ENCODE measurements around the gene HOXC10. TPM values are rescaled to one million over a fixed set of nuclear protein-coding genes. Genes with fewer than 3 reads are reported as not detected.

The HOXC10 gene
- total and polyA plus RNA-seq, 2 experiments from 2014 or later, result 0.23 to 1.7 TPM

DNA sequence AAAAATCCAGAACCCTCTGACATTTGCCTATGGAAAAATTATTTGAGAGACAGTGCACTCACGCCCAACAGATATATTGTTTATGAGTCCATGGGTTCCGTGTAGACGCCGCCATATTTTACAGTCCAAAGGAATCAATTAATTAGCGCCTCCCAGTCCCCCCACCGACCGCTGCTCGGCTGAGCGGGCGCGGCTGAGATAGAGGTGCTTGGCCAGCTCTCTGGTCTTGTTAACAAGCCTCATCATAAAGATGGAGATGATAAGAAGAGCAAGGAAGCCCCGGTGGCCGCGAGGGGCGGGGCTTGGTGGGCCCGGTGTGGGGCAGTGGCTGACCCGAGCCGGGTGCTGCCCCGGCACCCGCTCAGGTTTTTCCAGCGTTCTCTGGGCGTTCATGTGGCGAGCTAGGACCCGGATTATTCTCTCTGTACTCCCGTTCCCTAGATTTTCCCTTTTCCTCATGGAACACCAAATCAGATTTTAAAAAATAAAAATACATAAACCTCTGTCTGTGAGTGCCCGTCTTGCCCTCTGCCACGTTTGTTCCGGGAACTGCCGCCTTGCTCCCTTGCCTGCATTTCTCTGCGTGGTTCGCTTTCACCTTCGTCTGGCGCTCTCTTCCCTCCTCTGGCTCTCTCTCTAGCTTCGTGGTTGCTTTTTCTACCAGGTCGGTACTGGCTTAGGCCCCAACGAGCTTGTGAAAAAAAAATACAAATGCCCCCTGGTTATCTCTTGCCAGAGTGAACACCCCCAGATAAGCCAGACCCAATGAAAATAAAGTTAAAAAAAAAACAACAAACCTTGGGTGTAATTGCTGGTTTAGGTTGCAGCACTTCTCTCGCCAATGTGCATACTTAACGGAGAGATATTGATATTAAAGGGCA lies 21.3 kb upstream of the HOXC10 start:
- H3K27me3 ChIP-seq, result peaks cover 100% of the 10 kb centered on the region
- DNase-seq (ENCODE audit: low spot score), result no peak
- no peaks in the 10 kb centered on the region for H3K9me3 ChIP-seq (ENCODE audit: low read depth)
- H3K79me2 ChIP-seq, result no peaks in the 10 kb centered on the region
- H3K27ac ChIP-seq, result no peak overlapping the region
- H4K20me1 ChIP-seq (ENCODE audit: insufficient read depth, poor library complexity, severe bottlenecking), result no peaks in the 10 kb centered on the region
- H3K4me2 ChIP-seq, result peak overlapping the region; percentile 52
- TF ChIP-seq EZH2 (IDR thresholded peaks at IDR 0.05; ENCODE audit: borderline replicate concordance), result peak; percentile 68
- TF ChIP-seq, protein P1, sequence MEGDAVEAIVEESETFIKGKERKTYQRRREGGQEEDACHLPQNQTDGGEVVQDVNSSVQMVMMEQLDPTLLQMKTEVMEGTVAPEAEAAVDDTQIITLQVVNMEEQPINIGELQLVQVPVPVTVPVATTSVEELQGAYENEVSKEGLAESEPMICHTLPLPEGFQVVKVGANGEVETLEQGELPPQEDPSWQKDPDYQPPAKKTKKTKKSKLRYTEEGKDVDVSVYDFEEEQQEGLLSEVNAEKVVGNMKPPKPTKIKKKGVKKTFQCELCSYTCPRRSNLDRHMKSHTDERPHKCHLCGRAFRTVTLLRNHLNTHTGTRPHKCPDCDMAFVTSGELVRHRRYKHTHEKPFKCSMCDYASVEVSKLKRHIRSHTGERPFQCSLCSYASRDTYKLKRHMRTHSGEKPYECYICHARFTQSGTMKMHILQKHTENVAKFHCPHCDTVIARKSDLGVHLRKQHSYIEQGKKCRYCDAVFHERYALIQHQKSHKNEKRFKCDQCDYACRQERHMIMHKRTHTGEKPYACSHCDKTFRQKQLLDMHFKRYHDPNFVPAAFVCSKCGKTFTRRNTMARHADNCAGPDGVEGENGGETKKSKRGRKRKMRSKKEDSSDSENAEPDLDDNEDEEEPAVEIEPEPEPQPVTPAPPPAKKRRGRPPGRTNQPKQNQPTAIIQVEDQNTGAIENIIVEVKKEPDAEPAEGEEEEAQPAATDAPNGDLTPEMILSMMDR (IDR thresholded peaks at IDR 0.05; ENCODE audit: poor library complexity), result no peak
- TF ChIP-seq EZH2phosphoT487 (IDR thresholded peaks at IDR 0.05; ENCODE audit: low read depth, severe bottlenecking, unreplicated experiment), result peak; percentile 62
- H2AFZ ChIP-seq, result no peak overlapping the region
- H3K4me1 ChIP-seq (ENCODE audit: insufficient read depth), result no peaks in the 10 kb centered on the region
- no peaks in the 10 kb centered on the region for H3K36me3 ChIP-seq (replicated peaks; ENCODE audit: insufficient read depth, low read depth)
- no peaks in the 10 kb centered on the region for H3K9me2 ChIP-seq (replicated peaks; ENCODE audit: insufficient read depth)
- 11% methylated on average over 38 of the region's 38 CpGs for WGBS (ENCODE audit: low lambda C conversion rate, missing lambda C conversion rate)
- H3K4me3 ChIP-seq, result no peak overlapping the region

DNA sequence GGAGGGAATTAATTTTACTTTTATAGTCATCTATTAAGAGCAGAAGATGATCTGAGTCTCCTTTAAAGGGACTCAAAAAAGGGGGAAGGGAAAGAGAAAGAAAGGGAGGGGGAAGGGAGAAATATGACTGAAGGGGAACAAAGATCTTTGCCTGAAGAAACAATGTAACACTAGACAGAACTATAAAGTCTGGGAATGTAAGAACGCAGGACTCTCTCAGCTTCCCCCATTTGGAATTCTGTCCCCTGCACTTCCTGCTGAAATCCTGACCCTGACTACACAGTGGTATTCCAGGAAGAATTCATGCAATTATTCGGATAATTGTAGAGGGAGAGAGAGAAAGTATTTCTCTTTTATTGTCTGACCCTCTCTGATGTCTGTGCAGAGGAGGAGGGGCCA lies 20.6 kb upstream of the HOXC10 start:
- 21% methylated on average over 2 of the region's 2 CpGs for WGBS (ENCODE audit: low lambda C conversion rate, missing lambda C conversion rate)
- H3K79me2 ChIP-seq, result no peaks in the 10 kb centered on the region
- TF ChIP-seq, protein P1 (IDR thresholded peaks at IDR 0.05; ENCODE audit: poor library complexity), result no peak
- no peak for TF ChIP-seq EZH2 (IDR thresholded peaks at IDR 0.05; ENCODE audit: borderline replicate concordance)
- peak; percentile 21 for TF ChIP-seq EZH2phosphoT487 (IDR thresholded peaks at IDR 0.05; ENCODE audit: low read depth, severe bottlenecking, unreplicated experiment)
- H3K9me2 ChIP-seq (replicated peaks; ENCODE audit: insufficient read depth), result no peaks in the 10 kb centered on the region
- H3K27ac ChIP-seq, result no peak overlapping the region
- H3K4me1 ChIP-seq (ENCODE audit: insufficient read depth), result no peaks in the 10 kb centered on the region
- H3K36me3 ChIP-seq (replicated peaks; ENCODE audit: insufficient read depth, low read depth), result no peaks in the 10 kb centered on the region
- H2AFZ ChIP-seq, result no peak overlapping the region
- peak overlapping the region; percentile 52 for H3K4me2 ChIP-seq
- H3K27me3 ChIP-seq, result peaks cover 100% of the 10 kb centered on the region
- no peaks in the 10 kb centered on the region for H3K9me3 ChIP-seq (ENCODE audit: low read depth)
- no peaks in the 10 kb centered on the region for H4K20me1 ChIP-seq (ENCODE audit: insufficient read depth, poor library complexity, severe bottlenecking)
- no peak for DNase-seq (ENCODE audit: low spot score)
- no peak overlapping the region for H3K4me3 ChIP-seq

DNA sequence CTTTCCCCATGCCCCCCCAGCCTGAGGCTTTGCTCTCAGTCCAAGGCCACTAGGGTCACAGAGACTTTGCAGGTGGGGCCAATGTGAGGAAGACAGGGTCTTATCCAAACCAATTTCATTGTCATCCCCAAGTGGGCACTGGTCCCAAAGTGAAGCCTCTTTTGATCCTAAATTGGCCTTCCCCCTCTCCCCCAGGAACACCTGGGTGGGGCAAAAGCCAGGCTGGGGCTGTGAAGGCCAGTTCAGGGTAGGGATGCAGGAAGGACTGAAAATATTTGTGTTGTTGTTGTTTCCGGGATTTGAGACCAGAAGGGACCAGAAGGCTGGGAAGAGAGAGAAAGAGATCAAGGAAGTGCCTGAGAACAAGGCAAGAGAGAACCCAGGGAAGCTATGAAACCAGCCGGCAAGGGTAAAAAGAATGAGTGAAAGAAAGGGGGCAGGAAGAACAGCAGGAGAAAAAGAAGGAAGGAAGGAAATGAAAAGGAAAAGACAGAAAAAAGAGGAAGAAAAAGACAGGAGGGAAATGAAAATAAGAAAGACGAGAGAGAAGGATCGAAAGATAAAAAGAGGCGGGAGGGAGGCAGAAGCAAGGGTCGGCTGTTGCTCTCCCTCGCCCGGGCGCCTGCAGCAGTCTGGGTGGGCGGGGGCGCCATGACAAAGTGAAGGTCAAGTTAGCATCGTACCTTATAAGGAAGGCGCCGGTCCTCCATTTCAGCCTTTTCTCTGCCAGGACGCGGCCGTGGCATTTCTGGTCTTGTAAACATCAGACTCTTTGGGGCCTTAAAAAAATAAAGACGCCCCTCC lies 19.5 kb upstream of the HOXC10 start:
- Histone ChIP-seq H3K9me3 (ENCODE audit: low read depth) (no peaks in the 10 kb centered on the region), H4K20me1 (ENCODE audit: insufficient read depth, poor library complexity, severe bottlenecking) (no peaks in the 10 kb centered on the region), H3K27me3 (peaks cover 100% of the 10 kb centered on the region), H2AFZ (peak overlapping the region; percentile 38), H3K4me1 (ENCODE audit: insufficient read depth) (no peaks in the 10 kb centered on the region), H3K9me2 (replicated peaks; ENCODE audit: insufficient read depth) (no peaks in the 10 kb centered on the region), H3K4me2 (peak overlapping the region; percentile 69), H3K4me3 (no peak overlapping the region), H3K36me3 (replicated peaks; ENCODE audit: insufficient read depth, low read depth) (no peaks in the 10 kb centered on the region), H3K27ac (peak overlapping the region; percentile 63), H3K79me2 (no peaks in the 10 kb centered on the region)
- peak; percentile 49 for DNase-seq (ENCODE audit: low spot score)
- WGBS (ENCODE audit: low lambda C conversion rate, missing lambda C conversion rate), result 4% methylated on average over 18 of the region's 18 CpGs
- no peak for TF ChIP-seq EZH2 (IDR thresholded peaks at IDR 0.05; ENCODE audit: borderline replicate concordance)
- TF ChIP-seq EZH2phosphoT487 (IDR thresholded peaks at IDR 0.05; ENCODE audit: low read depth, severe bottlenecking, unreplicated experiment), result peak; percentile 57
- TF ChIP-seq, protein P1 (IDR thresholded peaks at IDR 0.05; ENCODE audit: poor library complexity), result no peak

Measured in hepatocyte (in vitro differentiated cells).